K562 (cell line): ENCODE measurements around the gene PTGR1. TPM values are rescaled to one million over a fixed set of nuclear protein-coding genes. Genes with fewer than 3 reads are reported as not detected.
A peak's percentile ranks its signal among the peaks of the same experiment; 100 is the strongest.

ENCODE experiments used
- HDGF ChIP-seq: fragments of 450-650 bp; IDR thresholded peaks from 2 replicates; pipeline ENCODE4 v1.6.1; 2016
- LEF1 ChIP-seq: fragments of 450-650 bp; IDR thresholded peaks from 2 replicates; pipeline ENCODE4 v1.6.1; 2016; ENCODE audit warnings: mild to moderate bottlenecking
- MYC ChIP-seq, 2 experiments: fragments of 250-450 bp in 1 of 2; sonication (Bioruptor Pico) in 1 of 2; IDR thresholded peaks; 2 replicates each; pipeline versions ENCODE4 v1.5.1 to v1.6.1; 2012 to 2021; ENCODE audit warnings: low read depth in 2 of 2, borderline replicate concordance in 1 of 2, improper control_type of control experiment in 1 of 2, low read length in 1 of 2, mild to moderate bottlenecking in 1 of 2, moderate library complexity in 1 of 2
- NCOR1 ChIP-seq: fragments of 450-650 bp; IDR thresholded peaks from 2 replicates; pipeline ENCODE4 v1.6.1; 2016; ENCODE audit warnings: mild to moderate bottlenecking, moderate library complexity
- NR0B1 ChIP-seq: fragments of 450-650 bp; IDR thresholded peaks from one replicate; pipeline ENCODE4 v1.6.1; 2018; ENCODE audit warnings: mild to moderate bottlenecking, moderate library complexity; ENCODE audit not compliant: partially characterized antibody
- RBM14 ChIP-seq: fragments of 200-400 bp; formaldehyde crosslinking; IDR thresholded peaks from 2 replicates; pipeline ENCODE4 v1.6.1; 2018; ENCODE audit warnings: low read depth, mild to moderate bottlenecking, low read length, moderate library complexity, borderline replicate concordance; ENCODE audit not compliant: insufficient read depth
- TFAP4 ChIP-seq: sonication (generic); formaldehyde crosslinking; IDR thresholded peaks from 2 replicates; pipeline ENCODE4 v1.8.0; 2022; ENCODE audit warnings: missing genetic modification reagents, mild to moderate bottlenecking, moderate library complexity, borderline replicate concordance
- ZBTB11 ChIP-seq, 3 experiments: fragments of 200-800 bp in 1 of 3; fragments of 250-450 bp in 1 of 3; fragments of 450-650 bp in 1 of 3; sonication (Bioruptor Pico) in 1 of 3; sonication (Bioruptor generic) in 1 of 3; formaldehyde crosslinking in 1 of 3; IDR thresholded peaks; 2 replicates each; pipeline versions ENCODE4 v1.6.1 to v1.8.0; 2016 to 2022; ENCODE audit warnings: mild to moderate bottlenecking in 2 of 3, missing genetic modification characterization in 2 of 3, missing compliant biosample characterization in 1 of 3, moderate library complexity in 1 of 3
- ZBTB34 ChIP-seq: fragments of 250-450 bp; sonication (Bioruptor Pico); IDR thresholded peaks from 2 replicates; pipeline ENCODE4 v1.8.0; 2021; ENCODE audit warnings: mild to moderate bottlenecking, moderate library complexity
- ZBTB43 ChIP-seq: sonication (generic); formaldehyde crosslinking; IDR thresholded peaks from 2 replicates; pipeline ENCODE4 v1.8.0; 2023; ENCODE audit warnings: mild to moderate bottlenecking, missing genetic modification reagents
- ZKSCAN1 ChIP-seq: fragments of 150-350 bp; IDR thresholded peaks from 2 replicates; pipeline ENCODE4 v1.6.1; 2016; ENCODE audit warnings: low read depth, low read length
- ZNF592 ChIP-seq: fragments of 450-650 bp; IDR thresholded peaks from 2 replicates; pipeline ENCODE4 v1.6.1; 2017; ENCODE audit warnings: antibody characterized with exemption, mild to moderate bottlenecking
- polyA plus RNA-seq, 8 experiments: library from polyadenylated mRNA; depleted of rRNA in 4 of 8; stranded (reverse) in 5 of 8; unstranded in 3 of 8; fragments of >200 nt; fragmentation: Nextera tagmentation in 2 of 8; fragmentation: Illumina TruSeq in 1 of 8; extraction: Ambion mirVana in 2 of 8; extraction: Trizol in 1 of 8; gene quantifications; 2 replicates each; pipeline versions ENCODE4 v1.2.1 to v1.2.3, GENCODE V29; 2011 to 2014; ENCODE audit warnings: inconsistent platforms in 1 of 8, missing spikeins in 1 of 8
- total RNA-seq, 7 experiments: library from RNA; depleted of rRNA in 6 of 7; stranded (reverse); fragments of >200 nt in 6 of 7; fragmentation: Illumina TruSeq in 2 of 7; extraction: Trizol in 2 of 7; gene quantifications; 2 replicates each; pipeline versions ENCODE4 v1.2.1 to v1.2.3, GENCODE V29; 2011 to 2021; ENCODE audit warnings: low replicate concordance in 1 of 7

The PTGR1 gene
- total and polyA plus RNA-seq, 9 of the 15 experiments (the other 6 are each of a cell fraction or from before 2014, with no cell fraction given), result 0.22 TPM; not detected in 8

- TF ChIP-seq ZKSCAN1 (no peak), NCOR1 (0 out of 2 replicates have a peak, but pooled peaks have one; percentile 28), LEF1 (no peak), ZBTB43 (CRISPR knock-in tag) (no peak), NR0B1 (no peak), ZBTB34 (no peak), ZNF592 (peak; percentile 58; the same call in 1 of the 2 replicates), ZBTB11 (CRISPR knock-in tag; IDR thresholded peaks at IDR 0.05) (peak in 1 of 3 experiments; percentile 53; a peak in 2 of 6 replicates), MYC (IDR thresholded peaks at IDR 0.05; ENCODE audit: low read depth, low read length) (peak; percentile 84), MYC (CRISPR knock-in tag; IDR thresholded peaks at IDR 0.05; ENCODE audit: borderline replicate concordance, low read depth) (no peak), RBM14 (no peak), HDGF (no peak), TFAP4 (CRISPR knock-in tag) (no peak)
These were observed 31.9 kb upstream of the PTGR1 start, which contains the start of gene DNAJC25 (continued) for GRCh38 chr9:111631214-111631971.
